ENCODE results near the gene CTXN3. TPM values are rescaled to one million over a fixed set of nuclear protein-coding genes. Genes with fewer than 3 reads are reported as not detected.

The CTXN3 gene
- polyA plus RNA-seq, 1 donor from 2014 or later: 0.83 TPM

DNA sequence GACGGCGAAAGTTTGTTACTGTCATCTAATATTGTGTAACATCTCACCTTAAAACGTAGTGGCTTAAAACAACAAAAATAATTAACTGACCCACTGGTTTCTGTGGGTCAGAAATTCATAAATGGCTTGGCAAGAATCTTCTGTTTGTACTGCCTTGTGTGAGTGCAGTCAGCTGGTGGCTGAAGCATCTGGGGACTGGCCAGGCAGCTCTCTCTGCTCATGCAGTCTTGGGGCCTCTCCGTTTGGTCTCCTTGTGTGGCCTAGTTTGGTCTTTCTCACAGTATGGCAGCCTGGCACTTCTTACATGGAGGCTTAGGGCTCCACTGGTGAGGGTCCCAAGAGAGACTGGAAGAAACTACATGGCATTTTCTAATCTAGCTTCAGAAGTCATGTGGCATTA, 49.0 kb upstream of the CTXN3 start:
- Histone ChIP-seq H3K9me2 (ENCODE audit: insufficient read depth, low read length) (no peaks in the 10 kb centered on the region), H3K9me3 (ENCODE audit: low read length) (no peaks in the 10 kb centered on the region), H3K4me3 (ENCODE audit: low read length) (no peak overlapping the region), H4K20me1 (ENCODE audit: insufficient read depth) (no peaks in the 10 kb centered on the region), H3K79me2 (replicated peaks; ENCODE audit: insufficient read depth, low read length) (no peaks in the 10 kb centered on the region), H3K9ac (ENCODE audit: low read length) (no peak overlapping the region), H3K27me3 (ENCODE audit: insufficient read depth, low read depth, low read length) (no peaks in the 10 kb centered on the region), H3K36me3 (ENCODE audit: insufficient read depth, low read length) (no peaks in the 10 kb centered on the region), H2AFZ (ENCODE audit: low read depth, low read length) (no peak overlapping the region), H3F3A (ENCODE audit: insufficient read depth, low read length, poor library complexity, severe bottlenecking) (no peaks in the 10 kb centered on the region), H3K4me2 (ENCODE audit: low read length) (no peak overlapping the region), H3K27ac (ENCODE audit: low read length) (no peak overlapping the region)
- TF ChIP-seq TAF1 (IDR thresholded peaks at IDR 0.05; ENCODE audit: low read depth) (no peak), MXI1 (conservative IDR thresholded peaks at IDR 0.05; ENCODE audit: poor library complexity, severe bottlenecking) (no peak), EP300 (conservative IDR thresholded peaks at IDR 0.05; ENCODE audit: poor library complexity, severe bottlenecking) (no peak), RAD21 (conservative IDR thresholded peaks at IDR 0.05) (no peak), POLR2AphosphoS5 (IDR thresholded peaks at IDR 0.05) (no peak), CTCF (IDR thresholded peaks at IDR 0.05; ENCODE audit: poor library complexity, severe bottlenecking) (no peak)
- TF ChIP-seq, protein P1, sequence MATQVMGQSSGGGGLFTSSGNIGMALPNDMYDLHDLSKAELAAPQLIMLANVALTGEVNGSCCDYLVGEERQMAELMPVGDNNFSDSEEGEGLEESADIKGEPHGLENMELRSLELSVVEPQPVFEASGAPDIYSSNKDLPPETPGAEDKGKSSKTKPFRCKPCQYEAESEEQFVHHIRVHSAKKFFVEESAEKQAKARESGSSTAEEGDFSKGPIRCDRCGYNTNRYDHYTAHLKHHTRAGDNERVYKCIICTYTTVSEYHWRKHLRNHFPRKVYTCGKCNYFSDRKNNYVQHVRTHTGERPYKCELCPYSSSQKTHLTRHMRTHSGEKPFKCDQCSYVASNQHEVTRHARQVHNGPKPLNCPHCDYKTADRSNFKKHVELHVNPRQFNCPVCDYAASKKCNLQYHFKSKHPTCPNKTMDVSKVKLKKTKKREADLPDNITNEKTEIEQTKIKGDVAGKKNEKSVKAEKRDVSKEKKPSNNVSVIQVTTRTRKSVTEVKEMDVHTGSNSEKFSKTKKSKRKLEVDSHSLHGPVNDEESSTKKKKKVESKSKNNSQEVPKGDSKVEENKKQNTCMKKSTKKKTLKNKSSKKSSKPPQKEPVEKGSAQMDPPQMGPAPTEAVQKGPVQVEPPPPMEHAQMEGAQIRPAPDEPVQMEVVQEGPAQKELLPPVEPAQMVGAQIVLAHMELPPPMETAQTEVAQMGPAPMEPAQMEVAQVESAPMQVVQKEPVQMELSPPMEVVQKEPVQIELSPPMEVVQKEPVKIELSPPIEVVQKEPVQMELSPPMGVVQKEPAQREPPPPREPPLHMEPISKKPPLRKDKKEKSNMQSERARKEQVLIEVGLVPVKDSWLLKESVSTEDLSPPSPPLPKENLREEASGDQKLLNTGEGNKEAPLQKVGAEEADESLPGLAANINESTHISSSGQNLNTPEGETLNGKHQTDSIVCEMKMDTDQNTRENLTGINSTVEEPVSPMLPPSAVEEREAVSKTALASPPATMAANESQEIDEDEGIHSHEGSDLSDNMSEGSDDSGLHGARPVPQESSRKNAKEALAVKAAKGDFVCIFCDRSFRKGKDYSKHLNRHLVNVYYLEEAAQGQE (IDR thresholded peaks at IDR 0.05; ENCODE audit: borderline replicate concordance): no peak

DNA sequence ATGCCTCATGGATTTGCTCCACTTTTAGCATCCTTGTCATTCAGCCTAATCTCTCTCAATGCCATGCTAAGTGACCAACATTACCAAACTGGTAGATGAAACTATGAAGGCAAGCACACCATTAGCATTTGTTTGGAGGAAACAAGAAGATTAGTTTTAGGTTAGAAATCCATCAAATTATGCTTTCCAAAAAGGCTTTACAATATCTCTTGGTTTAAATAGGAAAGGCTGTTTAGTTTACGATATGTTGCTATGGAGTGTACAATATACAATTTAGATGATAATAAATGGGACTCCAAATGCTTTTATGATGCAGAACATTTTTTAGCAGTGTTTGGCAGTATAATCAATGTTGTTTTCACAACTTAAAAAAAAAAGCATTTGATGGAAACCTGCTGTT, 47.8 kb upstream of the CTXN3 start:
- H3K79me2 ChIP-seq (replicated peaks; ENCODE audit: insufficient read depth, low read length): no peaks in the 10 kb centered on the region
- H3K4me3 ChIP-seq (ENCODE audit: low read length): no peak overlapping the region
- no peaks in the 10 kb centered on the region for H3F3A ChIP-seq (ENCODE audit: insufficient read depth, low read length, poor library complexity, severe bottlenecking)
- H3K27ac ChIP-seq (ENCODE audit: low read length): no peak overlapping the region
- H3K4me2 ChIP-seq (ENCODE audit: low read length): no peak overlapping the region
- no peak for TF ChIP-seq CTCF (IDR thresholded peaks at IDR 0.05; ENCODE audit: poor library complexity, severe bottlenecking)
- TF ChIP-seq RAD21 (conservative IDR thresholded peaks at IDR 0.05): no peak
- TF ChIP-seq, protein P1 (IDR thresholded peaks at IDR 0.05; ENCODE audit: borderline replicate concordance): no peak
- no peak for TF ChIP-seq MXI1 (conservative IDR thresholded peaks at IDR 0.05; ENCODE audit: poor library complexity, severe bottlenecking)
- no peak for TF ChIP-seq TAF1 (IDR thresholded peaks at IDR 0.05; ENCODE audit: low read depth)
- TF ChIP-seq SMC3 (conservative IDR thresholded peaks at IDR 0.05; ENCODE audit: poor library complexity): no peak
- TF ChIP-seq POLR2AphosphoS5 (IDR thresholded peaks at IDR 0.05): no peak
- no peak overlapping the region for H2AFZ ChIP-seq (ENCODE audit: low read depth, low read length)
- H3K36me3 ChIP-seq (ENCODE audit: insufficient read depth, low read length): no peaks in the 10 kb centered on the region
- H4K20me1 ChIP-seq (ENCODE audit: insufficient read depth): no peaks in the 10 kb centered on the region
- H3K9ac ChIP-seq (ENCODE audit: low read length): no peak overlapping the region
- H3K9me3 ChIP-seq (ENCODE audit: low read length): no peaks in the 10 kb centered on the region
- H3K9me2 ChIP-seq (ENCODE audit: insufficient read depth, low read length): no peaks in the 10 kb centered on the region
- H3K27me3 ChIP-seq (ENCODE audit: insufficient read depth, low read depth, low read length): no peaks in the 10 kb centered on the region

Measured in neural cell (in vitro differentiated cells).